ENCODE results near the gene PPM1A. TPM values are rescaled to one million over a fixed set of nuclear protein-coding genes. Genes with fewer than 3 reads are reported as not detected.

PPM1A gene
- total and polyA plus RNA-seq, 2 donors (not counting 1 experiment from before 2014, with no cell fraction given), result 15.5 to 59.0 TPM

DNA sequence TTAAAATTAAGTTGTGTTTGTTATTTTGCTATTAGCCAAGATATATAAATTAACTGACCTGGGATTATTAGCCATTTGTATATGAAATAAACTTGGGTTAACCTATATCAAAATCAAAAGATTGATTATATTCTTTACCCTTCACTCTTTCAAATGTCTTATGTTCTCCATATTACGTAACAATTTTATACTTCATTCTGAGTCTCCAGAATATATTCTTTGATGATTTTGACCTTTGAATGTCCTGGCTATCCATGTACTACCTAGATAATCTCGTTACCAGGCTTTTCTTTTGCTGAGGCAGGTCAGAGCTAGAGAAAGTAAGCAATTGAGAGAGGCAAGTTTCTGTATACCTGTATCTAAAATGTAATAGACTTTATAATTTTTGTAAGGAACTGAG, 3.6 kb downstream of the PPM1A start:
- Histone ChIP-seq H3K4me3 (ENCODE audit: control extremely low read depth in 1 of 5, extremely low read depth in 1 of 5, insufficient read depth in 1 of 5, low read depth in 2 of 5, low read length in 4 of 5) (no peak overlapping the region), H3K4me2 (replicated peaks; ENCODE audit: low read depth, low read length, poor library complexity, severe bottlenecking) (no peak overlapping the region), H3K4me1 (ENCODE audit: control insufficient read depth in 2 of 2, insufficient read depth in 2 of 2, low read length in 2 of 2) (peaks cover 18% of the 10 kb centered on the region in 2 donors), H3K27me3 (replicated peaks in 1 of 4; ENCODE audit: control extremely low read depth in 1 of 4, control insufficient read depth in 3 of 4, insufficient read depth in 4 of 4, low read length in 3 of 4) (no peaks in the 10 kb centered on the region), H3K27ac (ENCODE audit: low read length in 2 of 2) (no peak overlapping the region), H3K36me3 (replicated peaks in 1 of 2; ENCODE audit: control extremely low read depth in 1 of 2, control insufficient read depth in 1 of 2, extremely low read depth in 1 of 2, insufficient read depth in 2 of 2, low read length in 1 of 2) (no peaks in the 10 kb centered on the region), H3K9me3 (ENCODE audit: control extremely low read depth in 1 of 3, control insufficient read depth in 2 of 3, insufficient read depth in 1 of 3, low read length in 2 of 3) (no peaks in the 10 kb centered on the region), H3K9ac (ENCODE audit: low read length) (no peak overlapping the region), H3K79me2 (ENCODE audit: control insufficient read depth, insufficient read depth, low read length) (peaks cover 78% of the 10 kb centered on the region), H4K20me1 (ENCODE audit: control insufficient read depth, insufficient read depth, low read length, poor library complexity, severe bottlenecking) (peaks cover 46% of the 10 kb centered on the region), H2AFZ (ENCODE audit: insufficient read depth, low read depth, low read length, poor library complexity, severe bottlenecking) (no peak overlapping the region)
- Mint-ChIP-seq H3K27me3 (no peaks in the 10 kb centered on the region), H3K9me3 (ENCODE audit: insufficient read depth) (no peaks in the 10 kb centered on the region), H3K27ac (no peak overlapping the region), H3K4me1 (peaks cover 57% of the 10 kb centered on the region), H3K4me3 (no peak overlapping the region)
- no peak for TF ChIP-seq EZH2 (IDR thresholded peaks at IDR 0.05; ENCODE audit: borderline replicate concordance, insufficient read depth, low read depth, low read length, poor library complexity, severe bottlenecking)
- TF ChIP-seq, protein P1, sequence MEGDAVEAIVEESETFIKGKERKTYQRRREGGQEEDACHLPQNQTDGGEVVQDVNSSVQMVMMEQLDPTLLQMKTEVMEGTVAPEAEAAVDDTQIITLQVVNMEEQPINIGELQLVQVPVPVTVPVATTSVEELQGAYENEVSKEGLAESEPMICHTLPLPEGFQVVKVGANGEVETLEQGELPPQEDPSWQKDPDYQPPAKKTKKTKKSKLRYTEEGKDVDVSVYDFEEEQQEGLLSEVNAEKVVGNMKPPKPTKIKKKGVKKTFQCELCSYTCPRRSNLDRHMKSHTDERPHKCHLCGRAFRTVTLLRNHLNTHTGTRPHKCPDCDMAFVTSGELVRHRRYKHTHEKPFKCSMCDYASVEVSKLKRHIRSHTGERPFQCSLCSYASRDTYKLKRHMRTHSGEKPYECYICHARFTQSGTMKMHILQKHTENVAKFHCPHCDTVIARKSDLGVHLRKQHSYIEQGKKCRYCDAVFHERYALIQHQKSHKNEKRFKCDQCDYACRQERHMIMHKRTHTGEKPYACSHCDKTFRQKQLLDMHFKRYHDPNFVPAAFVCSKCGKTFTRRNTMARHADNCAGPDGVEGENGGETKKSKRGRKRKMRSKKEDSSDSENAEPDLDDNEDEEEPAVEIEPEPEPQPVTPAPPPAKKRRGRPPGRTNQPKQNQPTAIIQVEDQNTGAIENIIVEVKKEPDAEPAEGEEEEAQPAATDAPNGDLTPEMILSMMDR (IDR thresholded peaks at IDR 0.05), result no peak
- WGBS (ENCODE audit: insufficient coverage), result no CpG with 5 or more reads among the region's 2 CpGs
- ChIA-PET POLR2A (no interaction called here), CTCF (interaction anchor here (2.3 to 2.9 kb wide), 2 partner anchors 69 to 79 kb away, joined by 8 to 10 read pairs; no protein-coding TSS in a partner anchor)
- intact Hi-C loops (cut with micrococcal nuclease), result loop anchor here (5.0 kb wide), 2 partner anchors 35 to 1445 kb away; partner anchors contain the start of gene HIF1A
- no peak for ATAC-seq (ENCODE audit: low read depth)
- DNase-seq, result no peak

DNA sequence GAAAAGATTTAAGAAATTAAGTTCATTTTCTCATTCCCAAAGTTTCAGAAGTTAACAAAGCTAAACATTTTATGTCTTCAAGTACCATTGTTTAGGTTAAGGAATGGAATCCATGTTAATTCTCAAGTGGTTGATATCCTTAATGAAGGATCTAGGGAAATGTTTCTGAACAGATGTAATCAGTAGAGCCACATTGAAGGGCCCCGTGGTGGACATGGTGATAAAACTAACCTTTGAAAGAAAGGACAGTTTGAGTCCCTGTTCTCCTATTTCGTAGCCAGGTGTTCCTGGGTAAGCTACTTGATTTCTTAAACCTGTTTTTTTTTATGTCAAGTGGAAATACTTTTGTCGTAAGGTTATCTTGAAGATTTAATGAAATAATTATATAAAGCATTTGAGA, 4.6 kb downstream of the PPM1A start:
- H3K36me3 ChIP-seq (replicated peaks in 1 of 2; ENCODE audit: control extremely low read depth in 1 of 2, control insufficient read depth in 1 of 2, extremely low read depth in 1 of 2, insufficient read depth in 2 of 2, low read length in 1 of 2), result no peaks in the 10 kb centered on the region
- H3K4me2 ChIP-seq (replicated peaks; ENCODE audit: low read depth, low read length, poor library complexity, severe bottlenecking), result no peak overlapping the region
- H3K27ac ChIP-seq (ENCODE audit: low read length in 2 of 2), result no peak overlapping the region
- no peak overlapping the region for H2AFZ ChIP-seq (ENCODE audit: insufficient read depth, low read depth, low read length, poor library complexity, severe bottlenecking)
- DNase-seq (no peak), ATAC-seq (ENCODE audit: low read depth) (no peak)
- H3K27me3 Mint-ChIP-seq, result no peaks in the 10 kb centered on the region
- CTCF ChIA-PET, result interaction anchor here (0.5 to 2.3 kb wide), 3 partner anchors 12 to 78 kb away, joined by 3 to 10 read pairs (median 8); no protein-coding TSS in a partner anchor
- POLR2A ChIA-PET, result no interaction called here
- 75% methylated on average over 1 of the region's 3 CpGs for WGBS (ENCODE audit: insufficient coverage)
- H3K4me3 ChIP-seq (ENCODE audit: control extremely low read depth in 1 of 5, extremely low read depth in 1 of 5, insufficient read depth in 1 of 5, low read depth in 2 of 5, low read length in 4 of 5), result no peak overlapping the region
- peaks cover 8 to 16% of the 10 kb centered on the region in 2 donors for H3K4me1 ChIP-seq (ENCODE audit: control insufficient read depth in 2 of 2, insufficient read depth in 2 of 2, low read length in 2 of 2)
- H3K4me1 Mint-ChIP-seq, result peaks cover 51% of the 10 kb centered on the region
- H3K27ac Mint-ChIP-seq, result no peak overlapping the region
- H4K20me1 ChIP-seq (ENCODE audit: control insufficient read depth, insufficient read depth, low read length, poor library complexity, severe bottlenecking), result peaks cover 56% of the 10 kb centered on the region
- no peaks in the 10 kb centered on the region for H3K9me3 ChIP-seq (ENCODE audit: control extremely low read depth in 1 of 3, control insufficient read depth in 2 of 3, insufficient read depth in 1 of 3, low read length in 2 of 3)
- H3K27me3 ChIP-seq (replicated peaks in 1 of 4; ENCODE audit: control extremely low read depth in 1 of 4, control insufficient read depth in 3 of 4, insufficient read depth in 4 of 4, low read length in 3 of 4), result no peaks in the 10 kb centered on the region
- no peaks in the 10 kb centered on the region for H3K9me3 Mint-ChIP-seq (ENCODE audit: insufficient read depth)
- H3K4me3 Mint-ChIP-seq, result no peak overlapping the region
- TF ChIP-seq, protein P1 (IDR thresholded peaks at IDR 0.05), result no peak
- TF ChIP-seq EZH2 (IDR thresholded peaks at IDR 0.05; ENCODE audit: borderline replicate concordance, insufficient read depth, low read depth, low read length, poor library complexity, severe bottlenecking), result no peak
- intact Hi-C loops (cut with micrococcal nuclease), result loop anchor here (5.0 kb wide), 2 partner anchors 34 to 1444 kb away; partner anchors contain the start of gene HIF1A
- H3K9ac ChIP-seq (ENCODE audit: low read length), result no peak overlapping the region
- peaks cover 88% of the 10 kb centered on the region for H3K79me2 ChIP-seq (ENCODE audit: control insufficient read depth, insufficient read depth, low read length)

All from B cell (primary cell).